NCI-H1436 (cell line): ENCODE results near the gene FAM222A.

Experiments
- DNase-seq: peaks from one replicate; lab custom pipeline; 2025; lab: John Stamatoyannopoulos, UW

Gene FAM222A

GRCh38 chr12:109724321-109724892 lies 10.8 kb downstream of the FAM222A start:
- DNase-seq, result no peak

GRCh38 chr12:109725321-109726105 lies 11.9 kb downstream of the FAM222A start:
- no peak for DNase-seq

GRCh38 chr12:109726106-109726497 lies 12.5 kb downstream of the FAM222A start:
- DNase-seq, result no peak

GRCh38 chr12:109726511-109727038 lies 12.9 kb downstream of the FAM222A start:
- peak; percentile 37 for DNase-seq

GRCh38 chr12:109727039-109727723 lies 13.6 kb downstream of the FAM222A start:
- no peak for DNase-seq

- no peak for DNase-seq
Observed at GRCh38 chr12:109727746-109728726, 14.4 kb downstream of the FAM222A start.

GRCh38 chr12:109728921-109729320 lies 15.3 kb downstream of the FAM222A start:
- no peak for DNase-seq

GRCh38 chr12:109729371-109729781 lies 15.8 kb downstream of the FAM222A start:
- DNase-seq, result peak; percentile 54

GRCh38 chr12:109729801-109730200 lies 16.2 kb downstream of the FAM222A start:
- DNase-seq, result no peak

- no peak for DNase-seq
Observed at GRCh38 chr12:109730306-109731145, 16.9 kb downstream of the FAM222A start.

GRCh38 chr12:109731231-109731731 lies 17.7 kb downstream of the FAM222A start:
- DNase-seq, result no peak

GRCh38 chr12:109731806-109732205 lies 18.2 kb downstream of the FAM222A start:
- no peak for DNase-seq

- DNase-seq, result no peak
Observed at GRCh38 chr12:109732321-109733305, 19.0 kb downstream of the FAM222A start.

GRCh38 chr12:109734219-109735000 lies 20.8 kb downstream of the FAM222A start:
- no peak for DNase-seq

- no peak for DNase-seq
Observed at GRCh38 chr12:109735051-109735521, 21.5 kb downstream of the FAM222A start.

GRCh38 chr12:109735825-109736551 lies 22.4 kb downstream of the FAM222A start:
- no peak for DNase-seq

- DNase-seq, result no peak
Observed at GRCh38 chr12:109736552-109737108, 23.0 kb downstream of the FAM222A start.
